SH-SY5Y (cell line): ENCODE data around the gene MCF2L.

Source experiments
- GATA2 ChIP-seq: IDR thresholded peaks from 2 replicates; pipeline ENCODE4 v1.6.1; 2011; ENCODE audit warnings: mild to moderate bottlenecking, low read depth, low read length
- GATA3 ChIP-seq: IDR thresholded peaks from 2 replicates; pipeline ENCODE4 v1.6.1; 2011; ENCODE audit warnings: low read depth, mild to moderate bottlenecking, low read length, moderate library complexity

DNA sequence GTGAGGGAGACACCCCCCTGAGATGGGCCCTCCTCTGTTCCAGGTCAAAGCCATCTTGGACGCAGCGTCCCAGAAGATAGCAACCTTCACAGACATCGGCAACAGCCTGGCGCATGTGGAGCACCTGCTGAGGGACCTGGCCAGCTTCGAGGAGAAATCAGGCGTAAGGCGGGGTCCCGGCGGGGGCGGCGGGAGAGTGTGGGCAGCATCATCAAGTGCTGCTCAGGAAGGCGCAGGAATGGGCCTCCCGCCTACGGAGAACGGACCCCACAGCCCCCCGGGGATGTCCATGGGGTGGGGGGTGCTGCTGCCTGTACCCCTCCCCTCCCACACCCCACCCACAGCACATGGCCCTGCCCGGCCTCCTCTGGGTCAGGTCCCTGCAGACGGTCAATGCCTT is 105.4 kb downstream of the MCF2L start:
- TF ChIP-seq GATA3 (no peak), GATA2 (no peak)
